ENCODE measurements around the gene FANCE. TPM values are rescaled to one million over a fixed set of nuclear protein-coding genes. Genes with fewer than 3 reads are reported as not detected.

Gene FANCE
- polyA plus RNA-seq, 1 experiment, result 11.7 TPM

GRCh38 chr6:35426074-35426473, 26.1 kb upstream of the FANCE start:
- Histone ChIP-seq H3K36me3 (ENCODE audit: control insufficient read depth, insufficient read depth, low read length) (peaks cover 34% of the 10 kb centered on the region), H3K27me3 (ENCODE audit: control insufficient read depth, insufficient read depth, low read length) (no peaks in the 10 kb centered on the region), H3K4me3 (ENCODE audit: low read depth, low read length) (no peak overlapping the region)
- ChIA-PET POLR2A (interaction anchor here (1.4 kb wide), 1 partner anchor 11 kb away, joined by 5 read pairs; no protein-coding TSS in a partner anchor), CTCF (interaction anchor here (1.1 to 5.9 kb wide), 5 partner anchors 9 to 84 kb away, joined by 3 to 34 read pairs (median 3); partner anchors contain the start of gene PPARD)
- no peak for TF ChIP-seq CTCF (IDR thresholded peaks at IDR 0.05; ENCODE audit: insufficient read depth, low read depth, low read length)
- no peak for DNase-seq (ENCODE audit: low read depth)

GRCh38 chr6:35427435-35427834, 24.7 kb upstream of the FANCE start:
- CTCF ChIA-PET, result interaction anchor here (0.8 to 5.9 kb wide), 6 partner anchors 10 to 85 kb away, joined by 3 to 34 read pairs (median 4); partner anchors contain the start of genes PPARD and RPL10A
- POLR2A ChIA-PET, result no interaction called here
- no peak for TF ChIP-seq CTCF (IDR thresholded peaks at IDR 0.05; ENCODE audit: insufficient read depth, low read depth, low read length)
- H3K27me3 ChIP-seq (ENCODE audit: control insufficient read depth, insufficient read depth, low read length), result no peaks in the 10 kb centered on the region
- peaks cover 26% of the 10 kb centered on the region for H3K36me3 ChIP-seq (ENCODE audit: control insufficient read depth, insufficient read depth, low read length)
- DNase-seq (ENCODE audit: low read depth), result no peak
- no peak overlapping the region for H3K4me3 ChIP-seq (ENCODE audit: low read depth, low read length)

GRCh38 chr6:35427851-35428321, 24.3 kb upstream of the FANCE start:
- POLR2A ChIA-PET, result no interaction called here
- H3K36me3 ChIP-seq (ENCODE audit: control insufficient read depth, insufficient read depth, low read length), result peaks cover 25% of the 10 kb centered on the region

GRCh38 chr6:35428421-35429149, 23.6 kb upstream of the FANCE start:
- CTCF ChIA-PET, result interaction anchor here (0.5 to 5.9 kb wide), 9 partner anchors 9 to 219 kb away, joined by 3 to 34 read pairs (median 3); partner anchors contain the start of gene PPARD

More at GRCh38 chr6:35427851-35428321, 24.3 kb upstream of the FANCE start:
- H3K27me3 ChIP-seq (ENCODE audit: control insufficient read depth, insufficient read depth, low read length), result no peaks in the 10 kb centered on the region
- TF ChIP-seq CTCF (IDR thresholded peaks at IDR 0.05; ENCODE audit: insufficient read depth, low read depth, low read length), result no peak
- CTCF ChIA-PET, result interaction anchor here (0.5 to 5.9 kb wide), 9 partner anchors 8 to 220 kb away, joined by 3 to 34 read pairs (median 3); partner anchors contain the start of genes PPARD and RPL10A
- H3K4me3 ChIP-seq (ENCODE audit: low read depth, low read length), result no peak overlapping the region
- DNase-seq (ENCODE audit: low read depth), result no peak

More at GRCh38 chr6:35428421-35429149, 23.6 kb upstream of the FANCE start:
- Histone ChIP-seq H3K36me3 (ENCODE audit: control insufficient read depth, insufficient read depth, low read length) (peaks cover 25% of the 10 kb centered on the region), H3K27me3 (ENCODE audit: control insufficient read depth, insufficient read depth, low read length) (no peaks in the 10 kb centered on the region), H3K4me3 (ENCODE audit: low read depth, low read length) (no peak overlapping the region)
- DNase-seq (ENCODE audit: low read depth), result no peak
- no peak for TF ChIP-seq CTCF (IDR thresholded peaks at IDR 0.05; ENCODE audit: insufficient read depth, low read depth, low read length)
- POLR2A ChIA-PET, result no interaction called here

Data from BJ (cell line).